MM.1S (cell line): ENCODE measurements around the gene SNRPB.
A peak's percentile ranks its signal among the peaks of the same experiment; 100 is the strongest.

Experiments used
- DNase-seq: peaks from one replicate; pipeline ENCODE4 v3.0.0-alpha.2; 2015
- H2AFZ ChIP-seq: fragments of 300-600 bp; sonication (generic); 2 replicates; pipeline ENCODE4 v1.6.0; 2016; ENCODE audit warnings: antibody characterized with exemption, low read length
- H3F3A ChIP-seq: fragments of 300-600 bp; sonication (generic); 2 replicates; pipeline ENCODE4 v1.6.1; 2016; ENCODE audit warnings: mild to moderate bottlenecking, antibody characterized with exemption, low read length, moderate library complexity, mixed read lengths; ENCODE audit not compliant: insufficient read depth
- H3K27ac ChIP-seq: fragments of 300-600 bp; sonication (generic); 2 replicates; pipeline ENCODE4 v1.5.1; 2016; ENCODE audit warnings: mild to moderate bottlenecking, low read length
- H3K27me3 ChIP-seq: fragments of 300-600 bp; sonication (generic); replicated peaks from 2 replicates; pipeline ENCODE4 v1.6.0; 2016; ENCODE audit warnings: low read length; ENCODE audit not compliant: insufficient read depth
- H3K36me3 ChIP-seq: fragments of 300-600 bp; sonication (generic); replicated peaks from 2 replicates; pipeline ENCODE4 v1.6.1; 2016; ENCODE audit warnings: mild to moderate bottlenecking, low read length, mixed read lengths; ENCODE audit not compliant: insufficient read depth
- H3K4me1 ChIP-seq: fragments of 300-600 bp; sonication (generic); 2 replicates; pipeline ENCODE4 v1.6.1; 2016; ENCODE audit warnings: low read length, mixed read lengths
- H3K4me2 ChIP-seq: fragments of 300-600 bp; sonication (generic); 2 replicates; pipeline ENCODE4 v1.6.0; 2016; ENCODE audit warnings: low read depth, low read length
- H3K4me3 ChIP-seq: fragments of 300-600 bp; sonication (generic); 2 replicates; pipeline ENCODE4 v1.5.1; 2016; ENCODE audit warnings: low read length, mixed read lengths
- H3K79me2 ChIP-seq: fragments of 300-600 bp; sonication (generic); 2 replicates; pipeline ENCODE4 v1.6.1; 2016; ENCODE audit warnings: mixed run types, low read length, mixed read lengths
- H3K9ac ChIP-seq: fragments of 300-600 bp; sonication (generic); 2 replicates; pipeline ENCODE4 v1.6.1; 2016; ENCODE audit warnings: low read length, mixed read lengths
- H3K9me2 ChIP-seq: fragments of 300-600 bp; sonication (generic); replicated peaks from 2 replicates; pipeline ENCODE4 v1.6.1; 2016; ENCODE audit warnings: mild to moderate bottlenecking, low read length, mixed read lengths; ENCODE audit not compliant: insufficient read depth
- H3K9me3 ChIP-seq: fragments of 300-600 bp; sonication (generic); replicated peaks from 2 replicates; pipeline ENCODE4 v1.6.1; 2016; ENCODE audit warnings: mild to moderate bottlenecking, low read length, mixed read lengths; ENCODE audit not compliant: insufficient read depth
- H4K20me1 ChIP-seq: fragments of 300-600 bp; sonication (generic); 2 replicates; pipeline ENCODE4 v1.6.1; 2016; ENCODE audit warnings: mild to moderate bottlenecking, low read length, moderate library complexity, mixed read lengths; ENCODE audit not compliant: insufficient read depth
- CTCF ChIP-seq: fragments of 300-600 bp; sonication (generic); IDR thresholded peaks from 2 replicates; pipeline ENCODE4 v1.5.1; 2016; ENCODE audit warnings: antibody characterized with exemption, low read length, mixed read lengths
- EZH2 ChIP-seq: fragments of 300-600 bp; sonication (generic); optimal IDR thresholded peaks from 2 replicates; pipeline ENCODE3; 2017; ENCODE audit warnings: low read depth, mild to moderate bottlenecking, antibody characterized with exemption, low read length, mixed read lengths
- EZH2phosphoT487 ChIP-seq: fragments of 300-600 bp; sonication (generic); IDR thresholded peaks from 2 replicates; pipeline ENCODE4 v1.6.1; 2018; ENCODE audit warnings: antibody characterized with exemption, low read length

Gene SNRPB

GRCh38 chr20:2476742-2477615 lies 6.4 kb upstream of the SNRPB start:
- Histone ChIP-seq H3K4me2 (no peak overlapping the region), H2AFZ (no peak overlapping the region), H3K36me3 (no peaks in the 10 kb centered on the region), H3K27ac (no peak overlapping the region), H3K9ac (no peak overlapping the region), H3K9me3 (no peaks in the 10 kb centered on the region), H3K79me2 (no peaks in the 10 kb centered on the region), H3K4me1 (no peaks in the 10 kb centered on the region), H3F3A (no peaks in the 10 kb centered on the region), H3K27me3 (no peaks in the 10 kb centered on the region), H3K4me3 (no peak overlapping the region), H3K9me2 (no peaks in the 10 kb centered on the region), H4K20me1 (no peaks in the 10 kb centered on the region)
- DNase-seq = no peak
- TF ChIP-seq EZH2phosphoT487 (no peak), CTCF (peak; percentile 44), EZH2 (no peak)

- no peak overlapping the region for H3K27ac ChIP-seq
- H3K27me3 ChIP-seq = no peaks in the 10 kb centered on the region
- H3K9ac ChIP-seq = no peak overlapping the region
- H2AFZ ChIP-seq = no peak overlapping the region
- H3K79me2 ChIP-seq = no peaks in the 10 kb centered on the region
- no peaks in the 10 kb centered on the region for H4K20me1 ChIP-seq
- no peak overlapping the region for H3K4me3 ChIP-seq
- peaks cover 3% of the 10 kb centered on the region for H3F3A ChIP-seq
- TF ChIP-seq CTCF (no peak), EZH2phosphoT487 (no peak), EZH2 (no peak)
- no peaks in the 10 kb centered on the region for H3K36me3 ChIP-seq
- H3K9me3 ChIP-seq = no peaks in the 10 kb centered on the region
- no peak overlapping the region for H3K4me2 ChIP-seq
- H3K9me2 ChIP-seq = no peaks in the 10 kb centered on the region
- no peak for DNase-seq
- no peaks in the 10 kb centered on the region; the same call in 1 of the 2 replicates for H3K4me1 ChIP-seq
Observed at GRCh38 chr20:2475850-2476741, 5.5 kb upstream of the SNRPB start.

GRCh38 chr20:2473516-2473915 lies 2.9 kb upstream of the SNRPB start:
- Histone ChIP-seq H4K20me1 (peaks cover 10% of the 10 kb centered on the region), H3K9me3 (no peaks in the 10 kb centered on the region), H3K4me1 (peaks cover 7% of the 10 kb centered on the region), H3K4me3 (no peak overlapping the region), H3K4me2 (no peak overlapping the region), H3K27ac (no peak overlapping the region), H3K9ac (no peak overlapping the region), H3K27me3 (no peaks in the 10 kb centered on the region), H3F3A (peaks cover 11% of the 10 kb centered on the region), H2AFZ (no peak overlapping the region), H3K79me2 (peaks cover 21% of the 10 kb centered on the region), H3K36me3 (no peaks in the 10 kb centered on the region), H3K9me2 (no peaks in the 10 kb centered on the region)
- TF ChIP-seq CTCF (no peak), EZH2 (no peak), EZH2phosphoT487 (no peak)
- no peak for DNase-seq
